Heart right ventricle (tissue), 16 donors: ENCODE data around the gene JADE2. TPM values are rescaled to one million over a fixed set of nuclear protein-coding genes. Genes with fewer than 3 reads are reported as not detected.
A peak's percentile ranks its signal among the peaks of the same experiment; 100 is the strongest.

ENCODE experiments used
- ATAC-seq, 8 donors: fragments of 200-7000 bp; cut with Tn5 transposase; one replicate each; pipeline ENCODE4 v1.9.1; 2020; ENCODE audit warnings: mild to moderate bottlenecking in 8 of 8, moderate library complexity in 8 of 8, moderate number of reproducible peaks in 1 of 8
- DNase-seq, 2 donors: peaks; one replicate each; pipeline ENCODE4 v3.0.0-alpha.2; 2020
- H3K27ac ChIP-seq, 10 donors: fragments of 200-600 bp; sonication (generic) in 2 of 10; one replicate each; pipeline versions ENCODE4 v1.5.0 to v1.8.0; 2020 to 2022; ENCODE audit warnings: mild to moderate bottlenecking in 3 of 10
- H3K27me3 ChIP-seq, 7 donors: fragments of 200-600 bp; one replicate each; pipeline ENCODE4 v1.8.0; 2021 to 2022; ENCODE audit warnings: mild to moderate bottlenecking in 2 of 7
- H3K36me3 ChIP-seq, 9 donors: fragments of 200-600 bp; sonication (generic) in 1 of 9; one replicate each; pipeline versions ENCODE4 v1.5.0 to v1.8.0; 2020 to 2022; ENCODE audit warnings: mild to moderate bottlenecking in 2 of 9
- H3K4me1 ChIP-seq, 9 donors: fragments of 200-600 bp; sonication (generic) in 1 of 9; one replicate each; pipeline versions ENCODE4 v1.5.0 to v1.8.0; 2020 to 2022; ENCODE audit warnings: mild to moderate bottlenecking in 4 of 9
- H3K4me3 ChIP-seq, 10 donors: fragments of 200-600 bp; sonication (generic) in 2 of 10; one replicate each; pipeline versions ENCODE4 v1.5.0 to v1.8.0; 2020 to 2022; ENCODE audit warnings: mild to moderate bottlenecking in 7 of 10, moderate library complexity in 2 of 10
- H3K9me3 ChIP-seq, 11 donors: fragments of 200-600 bp in 10 of 11; sonication (generic) in 2 of 11; one replicate each; pipeline versions ENCODE4 v1.5.0 to v1.8.0; 2013 to 2022; ENCODE audit warnings: mild to moderate bottlenecking in 2 of 11, control low read depth in 1 of 11, moderate library complexity in 1 of 11
- CTCF ChIP-seq, 9 donors: fragments of 200-600 bp; sonication (generic) in 2 of 9; IDR thresholded peaks; one replicate each; pipeline versions ENCODE4 v1.5.0 to v1.8.0; 2021 to 2022; ENCODE audit warnings: antibody characterized with exemption in 9 of 9, mild to moderate bottlenecking in 5 of 9, moderate library complexity in 1 of 9
- WGBS, 2 donors: extraction: QIAGEN DNeasy Blood & Tissue Kit; methylation state at CpG; one replicate each; pipeline ENCODE4 v1.1.7; 2013; ENCODE audit warnings: inconsistent platforms in 1 of 2; 5-methylcytosine and 5-hydroxymethylcytosine counted together
- intact Hi-C, 10 donors: fragments of 100-400 bp; cut with DNase I; formaldehyde crosslinking; loops; one replicate each; pipeline versions ENCODE4 v1.11.1 to v1.14.2; 2022
- polyA plus RNA-seq, 2 donors: library from polyadenylated mRNA; stranded (reverse); fragments of 200-250 nt; gene quantifications; one replicate each; pipeline ENCODE4 v1.2.3, GENCODE V29; 2013
- total RNA-seq, 10 donors: library from RNA; stranded (reverse); fragmentation: NEBNext Ultra II Directional in 3 of 10; extraction: Animal tissue kit (Norgen Biotek cat#: 25700) in 3 of 10; gene quantifications; one replicate each; pipeline versions ENCODE4 v1.2.1 to v1.2.4, GENCODE V29; 2021 to 2023
- donor health status: Arrhythmogenic right ventricular cardiomyopathy.
- donor health status: ischemic (EF 13 %, LVEDD 7.1; RV severe dilation, severe dysfunction).
- donor health status: healthy with polysubstance abuse.
- donor health status: DM: no; HTN: yes; CAD: no.
- donor health status: DM: no; HTN: no; CAD: no.
- donor health status: ischemic (EF 25% LVEDD 6.9; RV normal size, moderate dysfunction).
- donor health status: ischemic (EF 25% LVEDD 5.7; RV mildly dilated, moderate dysfunction).
- donor health status: healthy.
- donor health status: DM: yes; HTN: yes; CAD: no.
- donor health status: Ischemic cardiomyopathy.
- donor health status: ischemic (EF 35%, LVEDD 5.7; RV mildly dilated, moderate dysfunction).
- donor health status: nonischemic (EF 11% LVEDD 7.7; RV severe dilation, severe dysfunction).
- donor health status: DM: yes; HTN: yes; CAD: no.
- donor health status: PGD.
- donor health status: ischemic (EF 29% LVEDD 5.4; RV normal size, mild dysfunction).
- donor health status: nonischemic (EF 23%, LVEDD 6.1; RV moderate dilation, normal function).

The JADE2 gene
- total and polyA plus RNA-seq, 12 donors: 5.4 to 38.5 (median 23.9) TPM

DNA sequence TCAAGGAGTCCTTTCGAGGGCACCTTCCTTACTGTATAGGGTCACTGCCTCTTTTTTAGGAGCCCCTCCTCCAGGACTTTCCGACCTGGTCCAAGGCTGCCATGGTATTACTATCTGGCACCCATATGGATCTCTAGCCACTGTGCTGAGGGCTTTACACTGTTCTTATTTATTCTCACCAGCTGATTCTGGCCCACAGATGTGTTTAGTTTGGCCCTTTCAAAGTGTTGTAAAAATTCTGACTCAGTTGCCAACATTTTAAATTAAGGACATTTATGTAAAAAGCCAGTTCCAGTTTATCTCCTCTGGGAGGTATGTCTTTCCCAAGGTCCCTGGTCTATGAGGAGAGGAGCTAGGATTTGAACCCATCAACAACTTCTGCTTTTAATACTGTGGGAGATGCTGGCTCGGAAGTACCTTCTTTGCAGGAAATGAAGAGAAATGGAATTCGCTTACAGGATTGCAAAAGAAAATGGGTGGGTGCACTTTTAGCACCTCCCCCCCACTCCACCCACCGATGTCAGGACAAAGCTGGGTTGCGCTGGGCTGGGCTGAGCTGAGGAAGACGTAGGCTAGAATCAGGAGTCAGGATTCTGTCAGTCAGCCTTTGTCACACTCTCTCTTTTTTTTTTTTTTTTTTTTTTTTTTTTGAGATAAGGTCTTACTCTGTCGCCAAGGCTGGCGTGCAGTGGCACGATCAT, 7.8 kb downstream of the JADE2 start:
- TF ChIP-seq CTCF (IDR thresholded peaks at IDR 0.05): no peak
- peaks cover 33 to 77% (median 60%) of the 10 kb centered on the region in 9 donors for H3K4me1 ChIP-seq
- peak in 1 of 2 donors; percentile 69 for DNase-seq
- intact Hi-C loops: loop anchor here in 1 of 10 donors (5.0 kb wide), 1 partner anchor 39 kb away; no protein-coding TSS in a partner anchor
- WGBS, 2 donors: 48 to 56% methylated on average over 10 of the region's 10 CpGs
- ATAC-seq: peak; percentile 34 to 76 (median 63)
- H3K9me3 ChIP-seq: no peaks in the 10 kb centered on the region
- H3K36me3 ChIP-seq: peaks cover 0 to 28% (median 17%) of the 10 kb centered on the region in 9 donors
- H3K4me3 ChIP-seq: no peak overlapping the region
- peak overlapping the region in 7 of 10 donors; percentile 15 to 44 (median 28) for H3K27ac ChIP-seq
- H3K27me3 ChIP-seq: no peaks in the 10 kb centered on the region

GRCh38 chr5:134534058-134534725, 8.7 kb downstream of the JADE2 start:
- Histone ChIP-seq H3K4me3 (no peak overlapping the region), H3K27me3 (no peaks in the 10 kb centered on the region), H3K36me3 (peaks cover 0 to 37% (median 23%) of the 10 kb centered on the region in 9 donors), H3K4me1 (peaks cover 27 to 70% (median 52%) of the 10 kb centered on the region in 9 donors), H3K27ac (peak overlapping the region in 3 of 10 donors; percentile 18 to 41 (median 26)), H3K9me3 (no peaks in the 10 kb centered on the region)
- no peak for DNase-seq
- WGBS, 2 donors: 78 to 81% methylated on average over 10 of the region's 10 CpGs
- no peak for TF ChIP-seq CTCF (IDR thresholded peaks at IDR 0.05)
- intact Hi-C loops: loop anchor here in 1 of 10 donors (5.0 kb wide), 1 partner anchor 38 kb away; no protein-coding TSS in a partner anchor
- no peak for ATAC-seq

- Histone ChIP-seq H3K4me3 (no peak overlapping the region), H3K36me3 (peaks cover 0 to 42% (median 26%) of the 10 kb centered on the region in 9 donors), H3K9me3 (no peaks in the 10 kb centered on the region), H3K27ac (no peak overlapping the region), H3K4me1 (peaks cover 27 to 65% (median 46%) of the 10 kb centered on the region in 9 donors), H3K27me3 (no peaks in the 10 kb centered on the region)
- TF ChIP-seq CTCF (IDR thresholded peaks at IDR 0.05): no peak
- 90 to 93% methylated on average over 5 of the region's 5 CpGs for WGBS, 2 donors
- no peak for ATAC-seq
- intact Hi-C loops: loop anchor here in 2 of 10 donors (5.0 kb wide), 1 partner anchor 38 kb away; no protein-coding TSS in a partner anchor
- DNase-seq: no peak
Observed at GRCh38 chr5:134534726-134535110, 9.2 kb downstream of the JADE2 start.

DNA sequence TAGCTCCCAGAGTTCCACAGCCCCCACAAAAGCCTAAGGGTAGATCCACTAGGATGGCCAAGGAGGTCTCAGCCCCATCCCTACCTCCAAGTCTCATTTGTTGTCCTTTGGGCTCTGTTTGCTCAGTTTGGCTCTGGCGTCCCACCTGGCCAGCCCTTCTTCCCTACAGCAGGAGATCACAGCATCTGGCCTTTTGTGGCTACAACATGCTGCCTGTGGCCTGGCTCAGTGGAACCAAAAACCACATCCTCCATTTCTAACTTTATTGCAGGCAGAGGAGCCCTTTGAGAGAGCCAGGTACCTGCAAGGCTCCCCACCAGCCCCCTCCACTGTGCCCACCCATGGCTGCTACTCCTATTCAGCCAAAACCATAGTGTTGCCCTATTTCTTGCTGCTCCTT, 11.4 kb downstream of the JADE2 start:
- no peak for ATAC-seq
- Histone ChIP-seq H3K4me3 (no peak overlapping the region), H3K36me3 (peaks cover 0 to 63% (median 42%) of the 10 kb centered on the region in 9 donors), H3K27me3 (no peaks in the 10 kb centered on the region), H3K4me1 (peaks cover 14 to 58% (median 30%) of the 10 kb centered on the region in 9 donors), H3K9me3 (no peaks in the 10 kb centered on the region), H3K27ac (no peak overlapping the region)
- intact Hi-C loops: loop anchor here in 1 of 10 donors (5.0 kb wide), 1 partner anchor 35 kb away; no protein-coding TSS in a partner anchor
- 50 to 90% methylated on average over 1 of the region's 1 CpG for WGBS, 2 donors
- TF ChIP-seq CTCF (IDR thresholded peaks at IDR 0.05): no peak
- no peak for DNase-seq
